BJ (cell line): ENCODE measurements around the gene MARCHF4. TPM values are rescaled to one million over a fixed set of nuclear protein-coding genes. Genes with fewer than 3 reads are reported as not detected.

Experiments
- CTCF ChIA-PET: fragments of 350-600 bp; formaldehyde crosslinking; extraction: SDS; loops from one replicate; lab custom pipeline; 2021; ENCODE audit warnings: antibody characterized with exemption, inconsistent platforms; lab: Yijun Ruan, JAX
- POLR2A ChIA-PET: fragments of 300-600 bp; sonication (Branson Sonifier 250); formaldehyde crosslinking; extraction: SDS; loops from one replicate; lab custom pipeline; 2021; ENCODE audit warnings: antibody characterized with exemption; lab: Charles Lee
- DNase-seq: peaks from one replicate; pipeline ENCODE4 v3.0.0-alpha.2; 2011; ENCODE audit warnings: low read depth
- H3K27me3 ChIP-seq: 2 replicates; pipeline ENCODE4 v1.6.0; 2011; ENCODE audit warnings: low read length; ENCODE audit not compliant: control insufficient read depth, insufficient read depth
- H3K36me3 ChIP-seq: 2 replicates; pipeline ENCODE4 v1.5.1; 2011; ENCODE audit warnings: low read length; ENCODE audit not compliant: control insufficient read depth, insufficient read depth
- H3K4me3 ChIP-seq: 2 replicates; pipeline ENCODE4 v1.5.1; 2011; ENCODE audit warnings: low read depth, mild to moderate bottlenecking, control low read depth, low read length
- polyA plus RNA-seq: library from polyadenylated mRNA; depleted of rRNA; stranded (reverse); fragments of >200 nt; gene quantifications from 2 replicates; pipeline ENCODE4 v1.2.3, GENCODE V29; 2011
- TF ChIP-seq, protein P1 (sequence below): IDR thresholded peaks from 2 replicates; pipeline ENCODE4 v1.5.1; 2011; ENCODE audit warnings: low read depth, mild to moderate bottlenecking, control low read depth, inconsistent platforms, low read length, moderate library complexity; ENCODE audit not compliant: insufficient read depth

The MARCHF4 gene
- polyA plus RNA-seq, 1 experiment: 9.7 TPM

GRCh38 chr2:216369821-216370220 is 2.5 kb downstream of the MARCHF4 start:
- POLR2A ChIA-PET: no interaction called here

DNA sequence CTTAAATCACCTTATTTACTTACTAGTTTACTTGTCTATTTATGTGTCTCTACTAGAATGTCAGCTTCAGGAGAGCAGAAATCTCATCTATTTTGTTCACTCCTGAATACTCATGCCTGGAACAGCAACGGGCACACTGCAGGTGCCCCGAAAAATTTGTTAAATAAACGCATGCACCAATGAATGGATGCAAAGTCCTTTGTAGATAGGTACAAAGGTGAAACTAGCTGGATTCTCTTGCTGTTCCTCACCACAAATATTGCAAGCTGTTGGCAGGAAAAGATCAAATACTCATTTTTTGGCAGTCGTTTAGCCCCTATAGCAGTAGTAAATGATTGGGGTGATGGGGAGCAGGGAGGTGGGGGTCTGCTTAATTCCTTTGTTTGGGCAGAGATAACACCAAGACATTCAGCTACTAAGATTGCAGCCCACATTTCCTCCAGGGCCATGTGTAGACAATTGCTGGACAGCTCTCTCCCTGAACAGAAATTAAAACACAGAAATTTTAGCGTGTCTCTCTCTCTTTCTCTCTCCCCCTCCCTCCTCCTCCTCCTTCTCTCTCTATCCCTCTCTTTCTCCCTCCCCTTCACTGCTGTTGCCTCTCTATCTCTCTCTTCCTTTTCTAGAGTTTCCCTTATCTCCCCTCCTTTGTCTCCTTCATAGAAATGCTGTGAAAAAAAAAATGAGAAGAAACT is 5.4 kb downstream of the MARCHF4 start:
- Histone ChIP-seq H3K4me3 (no peak overlapping the region), H3K36me3 (no peaks in the 10 kb centered on the region), H3K27me3 (no peaks in the 10 kb centered on the region)
- ChIA-PET POLR2A (interaction anchor here (0.6 kb wide), 1 partner anchor 115 kb away, joined by 6 read pairs; no protein-coding TSS in a partner anchor), CTCF (interaction anchor here (0.6 to 2.0 kb wide), 4 partner anchors 18 to 327 kb away, joined by 3 to 5 read pairs (median 4); no protein-coding TSS in a partner anchor)
- TF ChIP-seq, protein P1, sequence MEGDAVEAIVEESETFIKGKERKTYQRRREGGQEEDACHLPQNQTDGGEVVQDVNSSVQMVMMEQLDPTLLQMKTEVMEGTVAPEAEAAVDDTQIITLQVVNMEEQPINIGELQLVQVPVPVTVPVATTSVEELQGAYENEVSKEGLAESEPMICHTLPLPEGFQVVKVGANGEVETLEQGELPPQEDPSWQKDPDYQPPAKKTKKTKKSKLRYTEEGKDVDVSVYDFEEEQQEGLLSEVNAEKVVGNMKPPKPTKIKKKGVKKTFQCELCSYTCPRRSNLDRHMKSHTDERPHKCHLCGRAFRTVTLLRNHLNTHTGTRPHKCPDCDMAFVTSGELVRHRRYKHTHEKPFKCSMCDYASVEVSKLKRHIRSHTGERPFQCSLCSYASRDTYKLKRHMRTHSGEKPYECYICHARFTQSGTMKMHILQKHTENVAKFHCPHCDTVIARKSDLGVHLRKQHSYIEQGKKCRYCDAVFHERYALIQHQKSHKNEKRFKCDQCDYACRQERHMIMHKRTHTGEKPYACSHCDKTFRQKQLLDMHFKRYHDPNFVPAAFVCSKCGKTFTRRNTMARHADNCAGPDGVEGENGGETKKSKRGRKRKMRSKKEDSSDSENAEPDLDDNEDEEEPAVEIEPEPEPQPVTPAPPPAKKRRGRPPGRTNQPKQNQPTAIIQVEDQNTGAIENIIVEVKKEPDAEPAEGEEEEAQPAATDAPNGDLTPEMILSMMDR: no peak
- DNase-seq: no peak

More at GRCh38 chr2:216369821-216370220, 2.5 kb downstream of the MARCHF4 start:
- H3K36me3 ChIP-seq: no peaks in the 10 kb centered on the region
- H3K27me3 ChIP-seq: no peaks in the 10 kb centered on the region
- TF ChIP-seq, protein P1: no peak
- CTCF ChIA-PET: no interaction called here
- no peak for DNase-seq
- H3K4me3 ChIP-seq: no peak overlapping the region

DNA sequence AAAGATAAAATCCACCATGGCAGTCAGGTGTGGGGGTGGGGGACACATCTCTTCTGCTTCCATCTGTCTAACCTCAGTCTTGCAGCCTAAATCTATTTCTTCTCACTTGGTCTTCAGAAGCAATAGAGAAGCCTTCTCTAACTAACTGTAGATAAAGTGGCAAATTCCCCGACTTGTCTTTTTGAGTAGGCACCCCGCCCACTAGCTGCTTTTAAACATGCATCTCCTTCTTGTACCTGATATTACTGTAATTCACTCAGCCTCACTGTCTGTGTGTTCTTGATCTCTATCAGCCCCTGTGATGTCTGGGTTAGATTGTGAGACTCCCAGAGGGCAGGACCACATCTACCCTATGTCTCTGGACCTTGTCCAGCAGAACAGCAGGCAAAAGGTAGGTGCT is 6.8 kb downstream of the MARCHF4 start:
- TF ChIP-seq, protein P1: no peak
- POLR2A ChIA-PET: no interaction called here
- Histone ChIP-seq H3K36me3 (no peaks in the 10 kb centered on the region), H3K27me3 (no peaks in the 10 kb centered on the region), H3K4me3 (no peak overlapping the region)
- DNase-seq: no peak
- CTCF ChIA-PET: no interaction called here

DNA sequence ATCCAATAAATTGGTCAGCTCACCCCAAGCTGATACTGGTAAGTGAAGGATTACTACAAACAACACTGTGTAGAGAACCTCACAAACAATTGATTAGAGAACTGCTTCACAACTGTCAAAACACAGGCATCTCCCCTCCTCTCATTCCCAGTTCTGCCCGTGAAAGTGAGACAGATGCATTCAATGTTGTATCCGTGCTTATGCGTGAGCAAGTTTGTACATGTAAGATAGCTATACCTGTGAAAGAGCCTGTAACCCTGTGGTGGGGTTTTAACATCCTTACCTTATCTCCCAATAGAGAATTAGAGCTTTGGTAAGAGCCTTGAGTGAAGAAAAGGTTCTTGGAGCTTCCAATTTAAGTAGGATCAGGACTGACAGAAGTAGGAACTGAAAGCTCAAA is 9.1 kb downstream of the MARCHF4 start:
- TF ChIP-seq, protein P1: no peak

DNA sequence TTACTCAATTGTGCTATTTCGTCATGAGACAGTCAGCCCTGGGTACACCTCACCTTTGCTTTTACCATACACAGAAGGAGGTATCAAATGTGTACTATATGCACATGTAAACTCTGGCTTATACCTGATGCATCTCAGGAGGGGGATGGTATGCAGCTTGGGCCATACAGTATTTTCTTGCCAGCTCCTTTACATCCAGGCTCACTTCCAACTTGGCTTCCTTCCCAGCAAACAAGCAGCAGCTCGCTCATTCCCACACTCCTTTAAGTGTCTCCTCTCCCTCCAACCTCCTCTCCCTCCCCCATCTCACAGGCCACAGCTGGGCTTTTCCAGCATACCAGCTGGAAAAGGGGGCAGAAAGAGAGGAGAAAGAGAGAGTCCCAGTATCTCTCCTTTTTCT is 9.6 kb downstream of the MARCHF4 start:
- H3K36me3 ChIP-seq: no peaks in the 10 kb centered on the region; the same call in 1 of the 2 replicates
- TF ChIP-seq, protein P1: no peak
- CTCF ChIA-PET: interaction anchor here (1.1 kb wide), 2 partner anchors 13 to 42 kb away, joined by 3 read pairs; no protein-coding TSS in a partner anchor
- no peak for DNase-seq
- POLR2A ChIA-PET: interaction anchor here (0.6 kb wide), 1 partner anchor 43 kb away, joined by 6 read pairs; no protein-coding TSS in a partner anchor
- no peak overlapping the region for H3K4me3 ChIP-seq
- no peaks in the 10 kb centered on the region for H3K27me3 ChIP-seq

More for the DNA sequence above, 9.1 kb downstream of the MARCHF4 start:
- H3K4me3 ChIP-seq: no peak overlapping the region
- H3K27me3 ChIP-seq: no peaks in the 10 kb centered on the region
- H3K36me3 ChIP-seq: no peaks in the 10 kb centered on the region; the same call in 1 of the 2 replicates
- no peak for DNase-seq
- ChIA-PET CTCF (interaction anchor here (1.1 kb wide), 2 partner anchors 12 to 42 kb away, joined by 3 read pairs; no protein-coding TSS in a partner anchor), POLR2A (no interaction called here)
